Occipital lobe (tissue), 2 donors: ENCODE data around the gene RSPO3. TPM values are rescaled to one million over a fixed set of nuclear protein-coding genes. Genes with fewer than 3 reads are reported as not detected.
"Not testable (repeated sequence)": the region's sequence is repeated elsewhere in the genome, so short reads cannot be mapped to it uniquely, and the experiment has no call there.

Experiments used
- DNase-seq: peaks from one replicate; lab custom pipeline; 2025; lab: John Stamatoyannopoulos, UW
- total RNA-seq: library from RNA; depleted of rRNA; stranded (reverse); fragments of >200 nt; gene quantifications from one replicate; pipeline ENCODE4 v1.2.3, GENCODE V29; 2014

RSPO3 gene
- 44.1 TPM for total RNA-seq

GRCh38 chr6:127118298-127119101 is at the start of gene RSPO3:
RSPO3 (plus strand) TSS chr6:127118671; CDS start chr6:127119193, 522 bp downstream.
- no peak for DNase-seq

- no peak for DNase-seq
Observed at GRCh38 chr6:127069659-127070279, 48.7 kb upstream of the RSPO3 start.

- DNase-seq = no peak
Observed at GRCh38 chr6:127073222-127073621, 45.2 kb upstream of the RSPO3 start.

- no peak for DNase-seq
Observed at GRCh38 chr6:127076466-127076865, 42.0 kb upstream of the RSPO3 start.

GRCh38 chr6:127077886-127078285 is 40.6 kb upstream of the RSPO3 start:
- DNase-seq = no peak

GRCh38 chr6:127078669-127079068 is 39.8 kb upstream of the RSPO3 start:
- DNase-seq = no peak

- DNase-seq = no peak
Observed at GRCh38 chr6:127079681-127080080, 38.8 kb upstream of the RSPO3 start.

GRCh38 chr6:127080081-127080480 is 38.4 kb upstream of the RSPO3 start:
- DNase-seq = no peak

GRCh38 chr6:127083231-127083962 is 35.1 kb upstream of the RSPO3 start:
- DNase-seq = no peak

- DNase-seq = no peak
Observed at GRCh38 chr6:127083963-127084310, 34.5 kb upstream of the RSPO3 start.

GRCh38 chr6:127085181-127085580 is 33.3 kb upstream of the RSPO3 start:
- no peak for DNase-seq

GRCh38 chr6:127090051-127090450 is 28.4 kb upstream of the RSPO3 start:
- no peak for DNase-seq

GRCh38 chr6:127092466-127092865 is 26.0 kb upstream of the RSPO3 start:
- no peak for DNase-seq

- no peak for DNase-seq
Observed at GRCh38 chr6:127094791-127095190, 23.7 kb upstream of the RSPO3 start.

GRCh38 chr6:127096167-127096566 is 22.3 kb upstream of the RSPO3 start:
- DNase-seq = no peak

GRCh38 chr6:127097442-127097841 is 21.0 kb upstream of the RSPO3 start:
- not testable (repeated sequence) for DNase-seq

GRCh38 chr6:127100510-127101140 is 17.8 kb upstream of the RSPO3 start:
- DNase-seq = no peak

GRCh38 chr6:127102299-127102698 is 16.2 kb upstream of the RSPO3 start:
- DNase-seq = no peak

- no peak for DNase-seq
Observed at GRCh38 chr6:127102859-127103258, 15.6 kb upstream of the RSPO3 start.

- no peak for DNase-seq
Observed at GRCh38 chr6:127103482-127103881, 15.0 kb upstream of the RSPO3 start.

- no peak for DNase-seq
Observed at GRCh38 chr6:127107916-127108315, 10.6 kb upstream of the RSPO3 start.

- no peak for DNase-seq
Observed at GRCh38 chr6:127110712-127111111, 7.8 kb upstream of the RSPO3 start.
